ENCODE data around the gene TUBGCP3. TPM values are rescaled to one million over a fixed set of nuclear protein-coding genes. Genes with fewer than 3 reads are reported as not detected.

The TUBGCP3 gene
- total RNA-seq, 1 donor from 2014 or later, result 20.7 TPM

GRCh38 chr13:112545856-112546255 is 42.1 kb downstream of the TUBGCP3 start:
- DNase-seq (ENCODE audit: low spot score), result no peak
- intact Hi-C loops (cut with DNase I), result no loop called here

- intact Hi-C loops (cut with DNase I), result no loop called here
Measured at GRCh38 chr13:112532837-112533745, 54.9 kb downstream of the TUBGCP3 start.

GRCh38 chr13:112531263-112531794 is 56.6 kb downstream of the TUBGCP3 start:
- intact Hi-C loops (cut with DNase I), result no loop called here
- DNase-seq (ENCODE audit: low spot score), result no peak

More at GRCh38 chr13:112532837-112533745, 54.9 kb downstream of the TUBGCP3 start:
- DNase-seq (ENCODE audit: low spot score), result no peak

- intact Hi-C loops (cut with DNase I), result no loop called here
- no peak for DNase-seq (ENCODE audit: low spot score)
Measured at GRCh38 chr13:112530861-112531260, 57.1 kb downstream of the TUBGCP3 start.

- intact Hi-C loops (cut with DNase I), result no loop called here
- DNase-seq (ENCODE audit: low spot score), result no peak
Measured at GRCh38 chr13:112529216-112529615, 58.7 kb downstream of the TUBGCP3 start.

GRCh38 chr13:112526146-112526853 is 61.7 kb downstream of the TUBGCP3 start:
- no peak for DNase-seq (ENCODE audit: low spot score)
- intact Hi-C loops (cut with DNase I), result no loop called here

GRCh38 chr13:112525356-112525945 is 62.5 kb downstream of the TUBGCP3 start:
- intact Hi-C loops (cut with DNase I), result no loop called here
- no peak for DNase-seq (ENCODE audit: low spot score)

- intact Hi-C loops (cut with DNase I), result no loop called here
- no peak for DNase-seq (ENCODE audit: low spot score)
Measured at GRCh38 chr13:112522578-112522977, 65.4 kb downstream of the TUBGCP3 start.

- intact Hi-C loops (cut with DNase I), result no loop called here
- DNase-seq (ENCODE audit: low spot score), result no peak
Measured at GRCh38 chr13:112521073-112521685, 66.8 kb downstream of the TUBGCP3 start.

- intact Hi-C loops (cut with DNase I), result loop anchor here (10.0 kb wide), 1 partner anchor 85 kb away; no protein-coding TSS in a partner anchor
- DNase-seq (ENCODE audit: low spot score), result no peak
Measured at GRCh38 chr13:112519517-112520060, 68.4 kb downstream of the TUBGCP3 start.

GRCh38 chr13:112516218-112516617 is 71.7 kb downstream of the TUBGCP3 start:
- DNase-seq (ENCODE audit: low spot score), result no peak
- intact Hi-C loops (cut with DNase I), result loop anchor here (10.0 kb wide), 1 partner anchor 89 kb away; no protein-coding TSS in a partner anchor

GRCh38 chr13:112513761-112514160 is 74.2 kb downstream of the TUBGCP3 start:
- intact Hi-C loops (cut with DNase I), result loop anchor here (10.0 kb wide), 1 partner anchor 91 kb away; no protein-coding TSS in a partner anchor
- no peak for DNase-seq (ENCODE audit: low spot score)

GRCh38 chr13:112510987-112511685 is 76.8 kb downstream of the TUBGCP3 start:
- intact Hi-C loops (cut with DNase I), result loop anchor here (10.0 kb wide), 1 partner anchor 94 kb away; no protein-coding TSS in a partner anchor

GRCh38 chr13:112510002-112510780 is 77.8 kb downstream of the TUBGCP3 start:
- intact Hi-C loops (cut with DNase I), result loop anchor here (10.0 kb wide), 1 partner anchor 95 kb away; no protein-coding TSS in a partner anchor
- DNase-seq (ENCODE audit: low spot score), result no peak

More at GRCh38 chr13:112510987-112511685, 76.8 kb downstream of the TUBGCP3 start:
- DNase-seq (ENCODE audit: low spot score), result no peak

- no peak for DNase-seq (ENCODE audit: low spot score)
- intact Hi-C loops (cut with DNase I), result no loop called here
Measured at GRCh38 chr13:112509190-112509589, 78.8 kb downstream of the TUBGCP3 start.

GRCh38 chr13:112506046-112506445 is 81.9 kb downstream of the TUBGCP3 start:
- intact Hi-C loops (cut with DNase I), result no loop called here
- DNase-seq (ENCODE audit: low spot score), result no peak

GRCh38 chr13:112496166-112496565 is 91.8 kb downstream of the TUBGCP3 start:
- intact Hi-C loops (cut with DNase I), result no loop called here
- no peak for DNase-seq (ENCODE audit: low spot score)

- intact Hi-C loops (cut with DNase I), result no loop called here
- no peak for DNase-seq (ENCODE audit: low spot score)
Measured at GRCh38 chr13:112495465-112495864, 92.5 kb downstream of the TUBGCP3 start.
